OCI-LY7 (cell line): Measurements from ENCODE around the gene ADAMTSL2.

Experiments
- EZH2phosphoT487 ChIP-seq: fragments of 200-600 bp; sonication (generic); IDR thresholded peaks from 2 replicates; pipeline ENCODE4 v1.6.1; 2018; ENCODE audit warnings: low read depth, borderline replicate concordance, mild to moderate bottlenecking, mixed run types, antibody characterized with exemption, low read length, moderate library complexity, mixed read lengths
- TF ChIP-seq, protein P1 (sequence below): fragments of 200-600 bp; sonication (generic); conservative IDR thresholded peaks from 2 replicates; pipeline ENCODE4 v1.5.1; 2014; ENCODE audit warnings: mild to moderate bottlenecking, antibody characterized with exemption, low read length, moderate library complexity, mixed read lengths

DNA sequence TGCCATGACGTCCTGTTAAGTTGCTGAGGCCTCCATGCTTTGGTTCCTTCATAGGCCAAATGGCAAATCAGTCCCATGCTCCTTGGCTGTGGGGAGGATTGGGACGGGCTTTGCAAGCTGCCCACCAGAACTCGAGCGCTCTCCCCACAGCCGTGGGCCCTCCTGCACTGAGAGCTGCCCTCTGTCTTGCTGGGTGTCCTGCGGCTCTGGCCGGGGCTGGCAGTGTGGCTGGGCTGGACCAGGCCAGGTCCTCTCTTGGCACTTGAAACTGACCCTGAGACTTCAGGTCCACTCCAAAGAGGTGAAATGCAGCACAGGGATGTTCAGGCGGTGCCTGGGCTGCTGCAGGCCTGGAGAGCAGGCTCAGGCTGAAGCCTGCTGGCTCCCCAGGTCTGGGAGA lies 16.8 kb upstream of the ADAMTSL2 start:
- TF ChIP-seq, protein P1, sequence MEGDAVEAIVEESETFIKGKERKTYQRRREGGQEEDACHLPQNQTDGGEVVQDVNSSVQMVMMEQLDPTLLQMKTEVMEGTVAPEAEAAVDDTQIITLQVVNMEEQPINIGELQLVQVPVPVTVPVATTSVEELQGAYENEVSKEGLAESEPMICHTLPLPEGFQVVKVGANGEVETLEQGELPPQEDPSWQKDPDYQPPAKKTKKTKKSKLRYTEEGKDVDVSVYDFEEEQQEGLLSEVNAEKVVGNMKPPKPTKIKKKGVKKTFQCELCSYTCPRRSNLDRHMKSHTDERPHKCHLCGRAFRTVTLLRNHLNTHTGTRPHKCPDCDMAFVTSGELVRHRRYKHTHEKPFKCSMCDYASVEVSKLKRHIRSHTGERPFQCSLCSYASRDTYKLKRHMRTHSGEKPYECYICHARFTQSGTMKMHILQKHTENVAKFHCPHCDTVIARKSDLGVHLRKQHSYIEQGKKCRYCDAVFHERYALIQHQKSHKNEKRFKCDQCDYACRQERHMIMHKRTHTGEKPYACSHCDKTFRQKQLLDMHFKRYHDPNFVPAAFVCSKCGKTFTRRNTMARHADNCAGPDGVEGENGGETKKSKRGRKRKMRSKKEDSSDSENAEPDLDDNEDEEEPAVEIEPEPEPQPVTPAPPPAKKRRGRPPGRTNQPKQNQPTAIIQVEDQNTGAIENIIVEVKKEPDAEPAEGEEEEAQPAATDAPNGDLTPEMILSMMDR = no peak
- TF ChIP-seq EZH2phosphoT487 = no peak
